Measurements from ENCODE around the gene BTBD9. TPM values are rescaled to one million over a fixed set of nuclear protein-coding genes. Genes with fewer than 3 reads are reported as not detected.

BTBD9 gene
- polyA plus RNA-seq, 3 donors = 15.1 to 17.6 (median 15.5) TPM

- DNase-seq (ENCODE audit: extremely low read depth in 1 of 11, low read depth in 9 of 11, low spot score in 4 of 11) = no peak
Observed at GRCh38 chr6:38213251-38213658, 426.5 kb downstream of the BTBD9 start.

DNA sequence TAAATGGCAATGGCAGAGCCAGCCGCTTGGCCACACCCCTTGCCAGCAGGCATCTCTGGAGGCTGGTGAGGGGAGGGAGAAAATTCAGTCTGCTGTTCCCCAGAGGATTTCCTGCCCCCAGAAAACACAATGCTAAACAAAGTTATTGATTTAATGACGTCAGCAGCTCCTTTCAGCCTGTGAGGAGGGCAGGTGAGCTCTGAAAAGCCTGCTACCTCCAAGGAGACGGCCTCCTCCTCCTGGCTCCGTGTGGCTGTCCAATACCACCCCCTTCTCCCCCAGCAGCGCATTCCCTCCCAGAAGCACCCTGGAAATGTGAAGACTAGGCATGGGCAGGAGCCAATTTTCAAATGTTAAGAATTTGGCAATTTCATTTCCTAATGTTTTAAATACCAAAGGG is 427.1 kb downstream of the BTBD9 start:
- DNase-seq (ENCODE audit: extremely low read depth in 1 of 11, low read depth in 9 of 11, low spot score in 4 of 11) = no peak

- DNase-seq (ENCODE audit: extremely low read depth in 1 of 11, low read depth in 9 of 11, low spot score in 4 of 11) = no peak
Observed at GRCh38 chr6:38212116-38212515, 427.6 kb downstream of the BTBD9 start.

GRCh38 chr6:38209371-38210260 is 430.1 kb downstream of the BTBD9 start:
- no peak for DNase-seq (ENCODE audit: extremely low read depth in 1 of 11, low read depth in 9 of 11, low spot score in 4 of 11)

DNA sequence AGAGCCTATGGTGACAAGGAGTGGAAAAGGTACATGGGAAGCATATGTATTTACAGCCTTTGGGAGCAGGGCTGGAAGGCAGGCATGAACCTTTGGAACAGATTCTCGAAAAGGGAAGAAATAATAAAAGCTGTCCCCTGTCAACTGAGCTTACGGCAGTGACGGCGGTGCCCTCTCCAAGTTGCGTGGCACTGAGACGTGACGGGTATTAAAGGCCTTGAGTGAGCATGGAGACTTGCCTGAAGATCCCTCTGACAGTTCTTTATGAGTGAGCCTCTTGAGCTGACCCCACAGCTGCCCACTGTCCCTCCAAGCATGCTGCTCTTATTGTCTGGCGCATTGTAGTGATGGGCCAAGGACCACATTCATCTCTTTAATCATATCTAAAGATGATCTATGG is 431.7 kb downstream of the BTBD9 start:
- DNase-seq (ENCODE audit: extremely low read depth in 1 of 11, low read depth in 9 of 11, low spot score in 4 of 11) = no peak

- no peak for DNase-seq (ENCODE audit: extremely low read depth in 1 of 11, low read depth in 9 of 11, low spot score in 4 of 11)
Observed at GRCh38 chr6:38207375-38207774, 432.4 kb downstream of the BTBD9 start.

- no peak for DNase-seq (ENCODE audit: extremely low read depth in 1 of 11, low read depth in 9 of 11, low spot score in 4 of 11)
Observed at GRCh38 chr6:38198219-38198618, 441.5 kb downstream of the BTBD9 start.

- DNase-seq (ENCODE audit: extremely low read depth in 1 of 11, low read depth in 9 of 11, low spot score in 4 of 11) = no peak
Observed at GRCh38 chr6:38195113-38195635, 444.6 kb downstream of the BTBD9 start.

- DNase-seq (ENCODE audit: extremely low read depth in 1 of 11, low read depth in 9 of 11, low spot score in 4 of 11) = no peak
Observed at GRCh38 chr6:38194589-38194988, 445.1 kb downstream of the BTBD9 start.

DNA sequence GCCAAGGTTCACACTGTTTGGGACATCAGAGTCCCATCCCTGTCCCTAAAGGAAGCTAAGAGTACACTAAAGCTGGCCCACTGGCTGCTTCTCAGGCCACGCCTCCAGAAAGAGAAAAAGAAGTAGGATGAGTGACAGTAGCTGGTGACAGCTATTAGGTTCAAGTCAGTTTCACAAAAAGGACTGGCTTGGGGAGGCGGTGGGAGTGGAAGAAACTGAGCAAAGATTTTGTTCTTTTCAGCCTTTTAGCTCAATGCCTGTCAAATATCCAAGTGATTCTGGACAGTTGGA is 445.5 kb downstream of the BTBD9 start:
- no peak for DNase-seq (ENCODE audit: extremely low read depth in 1 of 11, low read depth in 9 of 11, low spot score in 4 of 11)

DNA sequence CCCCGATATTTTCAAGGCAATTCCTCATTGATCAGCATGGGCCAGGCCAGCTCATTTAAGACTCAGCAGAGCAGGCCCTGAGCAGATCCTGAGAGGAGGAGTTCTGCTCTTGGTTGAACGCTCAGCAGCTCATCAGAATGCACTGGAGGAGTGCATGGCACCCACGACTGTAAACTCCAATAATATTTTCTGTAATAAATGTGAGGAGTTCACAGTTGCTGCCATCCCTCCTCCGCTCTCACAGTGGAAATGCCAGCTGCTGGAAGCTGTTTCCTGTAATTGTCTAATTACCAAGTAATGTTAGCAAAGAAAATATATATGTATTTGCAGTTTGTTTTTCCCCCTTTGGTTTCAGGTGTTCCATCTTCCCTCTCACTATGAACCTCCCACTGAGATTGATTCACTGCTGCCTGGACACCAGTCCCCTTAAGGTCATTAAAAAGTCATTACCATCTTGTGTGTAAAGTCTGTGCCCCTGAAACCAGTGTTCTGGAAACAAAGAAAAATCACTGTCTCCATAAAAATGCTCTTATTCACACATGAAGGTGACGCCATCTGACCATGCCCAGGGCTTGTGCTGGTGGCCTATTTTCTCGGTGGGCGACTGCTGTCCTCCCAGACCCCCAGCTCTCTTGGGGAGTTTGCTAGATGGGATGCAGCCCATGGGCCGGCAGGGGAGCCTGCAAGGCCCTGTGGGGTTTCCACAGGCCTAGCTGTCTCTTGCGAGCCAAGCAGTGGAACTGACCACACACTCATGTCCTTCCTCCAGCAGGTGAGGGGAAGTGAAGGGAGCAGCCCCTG is 446.0 kb downstream of the BTBD9 start:
- DNase-seq (ENCODE audit: extremely low read depth in 1 of 11, low read depth in 9 of 11, low spot score in 4 of 11) = no peak

GRCh38 chr6:38193051-38193450 is 446.7 kb downstream of the BTBD9 start:
- DNase-seq (ENCODE audit: extremely low read depth in 1 of 11, low read depth in 9 of 11, low spot score in 4 of 11) = no peak

GRCh38 chr6:38192487-38192886 is 447.2 kb downstream of the BTBD9 start:
- DNase-seq (ENCODE audit: extremely low read depth in 1 of 11, low read depth in 9 of 11, low spot score in 4 of 11) = no peak

GRCh38 chr6:38192011-38192410 is 447.7 kb downstream of the BTBD9 start:
- no peak for DNase-seq (ENCODE audit: extremely low read depth in 1 of 11, low read depth in 9 of 11, low spot score in 4 of 11)

GRCh38 chr6:38191418-38191817 is 448.3 kb downstream of the BTBD9 start:
- no peak for DNase-seq (ENCODE audit: extremely low read depth in 1 of 11, low read depth in 9 of 11, low spot score in 4 of 11)

- no peak for DNase-seq (ENCODE audit: extremely low read depth in 1 of 11, low read depth in 9 of 11, low spot score in 4 of 11)
Observed at GRCh38 chr6:38188677-38189335, 450.9 kb downstream of the BTBD9 start.

- DNase-seq (ENCODE audit: extremely low read depth in 1 of 11, low read depth in 9 of 11, low spot score in 4 of 11) = no peak
Observed at GRCh38 chr6:38187811-38188590, 451.7 kb downstream of the BTBD9 start.

GRCh38 chr6:38187325-38187724 is 452.4 kb downstream of the BTBD9 start:
- DNase-seq (ENCODE audit: extremely low read depth in 1 of 11, low read depth in 9 of 11, low spot score in 4 of 11) = no peak

DNA sequence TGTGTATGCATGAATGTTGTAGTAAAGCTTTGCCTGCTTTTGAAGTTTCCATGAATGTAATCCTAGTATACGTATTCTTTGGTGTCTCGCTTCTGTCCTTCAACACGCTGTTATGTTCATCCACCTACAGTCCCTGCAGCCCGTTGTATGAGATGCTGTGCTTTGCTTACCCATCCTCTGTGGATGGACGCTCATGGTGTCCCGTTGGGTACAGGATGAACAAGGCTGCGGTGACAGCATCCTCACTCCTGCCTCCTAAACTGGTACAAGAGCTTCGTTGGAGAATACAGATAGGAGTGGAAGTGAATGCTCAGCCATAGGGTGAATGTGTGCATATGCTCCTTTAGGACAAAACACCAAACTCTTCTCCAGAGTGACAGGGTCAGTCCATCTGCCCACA is 454.0 kb downstream of the BTBD9 start:
- DNase-seq (ENCODE audit: extremely low read depth in 1 of 11, low read depth in 9 of 11, low spot score in 4 of 11) = no peak
